Measurements from ENCODE around the gene ELK4.

DNA sequence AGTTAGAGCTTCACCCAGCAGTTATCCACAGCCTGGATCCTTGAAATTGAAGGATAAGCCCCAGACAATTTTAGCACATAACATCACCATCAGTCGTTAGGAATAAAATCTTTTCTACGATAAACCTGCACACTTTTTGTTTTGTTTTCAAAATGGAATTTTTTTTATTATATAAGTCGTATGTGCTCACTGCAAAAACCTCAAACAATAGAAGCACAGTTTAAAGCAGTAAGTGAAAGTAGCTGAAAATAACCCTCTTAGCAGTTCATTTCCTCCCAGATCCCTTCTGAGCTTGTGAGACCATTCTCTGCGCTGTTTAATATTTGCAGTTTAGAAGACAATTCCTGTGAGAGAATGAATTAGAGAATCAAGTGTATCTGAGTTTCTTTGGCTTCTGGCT lies 38.3 kb downstream of the ELK4 start:
- TF ChIP-seq, protein P1, sequence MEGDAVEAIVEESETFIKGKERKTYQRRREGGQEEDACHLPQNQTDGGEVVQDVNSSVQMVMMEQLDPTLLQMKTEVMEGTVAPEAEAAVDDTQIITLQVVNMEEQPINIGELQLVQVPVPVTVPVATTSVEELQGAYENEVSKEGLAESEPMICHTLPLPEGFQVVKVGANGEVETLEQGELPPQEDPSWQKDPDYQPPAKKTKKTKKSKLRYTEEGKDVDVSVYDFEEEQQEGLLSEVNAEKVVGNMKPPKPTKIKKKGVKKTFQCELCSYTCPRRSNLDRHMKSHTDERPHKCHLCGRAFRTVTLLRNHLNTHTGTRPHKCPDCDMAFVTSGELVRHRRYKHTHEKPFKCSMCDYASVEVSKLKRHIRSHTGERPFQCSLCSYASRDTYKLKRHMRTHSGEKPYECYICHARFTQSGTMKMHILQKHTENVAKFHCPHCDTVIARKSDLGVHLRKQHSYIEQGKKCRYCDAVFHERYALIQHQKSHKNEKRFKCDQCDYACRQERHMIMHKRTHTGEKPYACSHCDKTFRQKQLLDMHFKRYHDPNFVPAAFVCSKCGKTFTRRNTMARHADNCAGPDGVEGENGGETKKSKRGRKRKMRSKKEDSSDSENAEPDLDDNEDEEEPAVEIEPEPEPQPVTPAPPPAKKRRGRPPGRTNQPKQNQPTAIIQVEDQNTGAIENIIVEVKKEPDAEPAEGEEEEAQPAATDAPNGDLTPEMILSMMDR (IDR thresholded peaks at IDR 0.05; ENCODE audit: low read depth, low read length), result no peak
- TF ChIP-seq EZH2phosphoT487 (IDR thresholded peaks at IDR 0.05; ENCODE audit: low read depth), result no peak

Data from OCI-LY3 (cell line).